Measurements from ENCODE around the gene TTC17.

The TTC17 gene

GRCh38 chr11:43537833-43538615 is 179.3 kb downstream of the TTC17 start:
- no peak for DNase-seq

- no peak for DNase-seq
Measured at GRCh38 chr11:43541993-43542392, 183.3 kb downstream of the TTC17 start.

DNA sequence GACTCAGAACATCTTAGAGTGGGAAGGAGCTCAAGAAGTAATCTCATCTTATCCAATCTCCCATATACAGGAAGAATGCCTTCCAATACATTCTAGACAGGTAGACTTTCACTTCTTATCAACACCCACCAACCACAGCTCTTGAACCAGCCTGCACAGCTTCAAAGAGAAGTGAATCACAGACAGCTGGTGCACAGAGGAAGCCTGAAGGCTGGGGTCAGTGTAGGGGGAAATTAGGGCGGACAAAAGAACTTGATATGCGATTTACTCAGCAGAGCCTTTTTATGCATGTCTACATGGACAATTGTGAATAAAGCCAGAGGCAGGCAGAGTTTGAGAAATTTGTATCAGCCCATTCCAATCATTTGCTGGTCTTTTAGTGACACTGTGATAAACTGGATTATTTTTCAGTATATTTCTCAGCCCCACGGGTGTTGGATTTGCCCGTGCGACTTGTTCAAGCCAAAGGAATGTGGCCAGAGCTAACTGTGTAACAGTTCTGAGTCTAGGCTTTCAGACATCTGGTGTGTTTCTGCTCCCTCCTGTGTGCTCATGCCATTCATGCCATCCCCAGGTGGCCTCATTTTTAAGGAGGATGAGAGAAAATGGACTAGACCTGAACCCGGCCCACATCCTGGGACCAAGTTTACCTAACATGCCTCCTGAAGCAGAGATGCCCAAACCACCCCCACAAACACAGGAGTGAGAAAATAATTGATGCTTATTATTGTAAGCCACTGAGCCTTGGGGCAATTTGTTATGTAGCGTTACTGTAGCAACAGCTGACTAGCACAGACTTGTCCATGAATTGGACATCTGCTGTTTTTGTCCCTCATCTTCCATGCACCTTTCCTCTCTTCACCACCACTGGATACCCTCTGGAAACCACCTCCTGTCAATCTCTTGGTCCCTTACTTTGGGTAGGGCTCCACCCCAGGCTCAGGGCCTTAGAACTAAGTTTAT is 184.3 kb downstream of the TTC17 start:
- DNase-seq = no peak

Data from right hindlimb (tissue), 1 donor.